Tibial nerve (tissue), 3 donors: ENCODE results near the gene MICALL2.

Experiments
- CTCF ChIP-seq, 5 experiments: fragments of 200-600 bp in 3 of 5; fragments of 450-650 bp in 2 of 5; sonication (generic) in 3 of 5; IDR thresholded peaks; one replicate each; pipeline ENCODE4 v1.5.1; 2016 to 2019; ENCODE audit warnings: antibody characterized with exemption in 5 of 5, mild to moderate bottlenecking in 3 of 5, moderate library complexity in 2 of 5
- POLR2A ChIP-seq, 2 donors: fragments of 450-650 bp; IDR thresholded peaks; one replicate each; pipeline ENCODE4 v1.6.1; 2017; ENCODE audit warnings: antibody characterized with exemption in 2 of 2, mild to moderate bottlenecking in 2 of 2, moderate library complexity in 2 of 2

- TF ChIP-seq CTCF (IDR thresholded peaks at IDR 0.05) (no peak), POLR2A (IDR thresholded peaks at IDR 0.05) (no peak)
These were observed 30.1 kb upstream of the MICALL2 start for GRCh38 chr7:1489336-1489735.
